B cell (primary cell): ENCODE results near the gene ALG8. TPM values are rescaled to one million over a fixed set of nuclear protein-coding genes. Genes with fewer than 3 reads are reported as not detected.

Experiments
- ATAC-seq: fragments of 200-7000 bp; cut with Tn5 transposase; one replicate; pipeline ENCODE4 v1.10.0; 2021; ENCODE audit warnings: low read depth, mild to moderate bottlenecking, moderate number of reproducible peaks, moderate library complexity
- CTCF ChIA-PET: fragments of 350-600 bp; sonication (Branson Sonifier 250); formaldehyde crosslinking; loops from one replicate; lab custom pipeline; 2021; ENCODE audit warnings: antibody characterized with exemption, inconsistent platforms; lab: Charles Lee
- POLR2A ChIA-PET: fragments of 350-600 bp; sonication (Branson Sonifier 250); formaldehyde crosslinking; loops from one replicate; lab custom pipeline; 2021; ENCODE audit warnings: antibody characterized with exemption; lab: Charles Lee
- DNase-seq: peaks from one replicate; pipeline ENCODE4 v3.0.0; 2013
- H2AFZ ChIP-seq: 2 replicates; pipeline ENCODE4 v1.6.1; 2012; ENCODE audit warnings: mild to moderate bottlenecking, low read depth, low read length; ENCODE audit not compliant: insufficient read depth, poor library complexity, severe bottlenecking
- H3K27ac ChIP-seq, 2 donors: 1 replicate in 1 of 2; 2 replicates in 1 of 2; pipeline ENCODE4 v1.5.1; 2012 to 2013; ENCODE audit warnings: low read length in 2 of 2, mild to moderate bottlenecking in 2 of 2, moderate library complexity in 1 of 2
- H3K27me3 ChIP-seq, 4 experiments: fragments of 200-600 bp in 1 of 4; sonication (generic) in 1 of 4; replicated peaks in 1 of 4; 1 replicate in 2 of 4; 2 replicates in 2 of 4; pipeline versions ENCODE4 v1.6.1 to v1.7.0; 2013 to 2016; ENCODE audit warnings: low read length in 3 of 4, mild to moderate bottlenecking in 2 of 4, mixed read lengths in 1 of 4, moderate library complexity in 1 of 4; ENCODE audit not compliant: insufficient read depth in 4 of 4, control insufficient read depth in 3 of 4; ENCODE audit errors: control extremely low read depth in 1 of 4
- H3K36me3 ChIP-seq, 2 experiments: replicated peaks in 1 of 2; 1 replicate in 1 of 2; 2 replicates in 1 of 2; pipeline versions ENCODE4 v1.6.1 to v1.7.1; 2013; ENCODE audit warnings: low read length in 1 of 2; ENCODE audit not compliant: insufficient read depth in 2 of 2, control insufficient read depth in 1 of 2; ENCODE audit errors: control extremely low read depth in 1 of 2, extremely low read depth in 1 of 2
- H3K4me1 ChIP-seq, 2 donors: fragments of 200-600 bp in 1 of 2; sonication (generic) in 1 of 2; 1 replicate in 1 of 2; 2 replicates in 1 of 2; pipeline versions ENCODE4 v1.5.1 to v1.6.1; 2013 to 2017; ENCODE audit warnings: low read length in 2 of 2; ENCODE audit not compliant: control insufficient read depth in 2 of 2, insufficient read depth in 2 of 2
- H3K4me2 ChIP-seq: replicated peaks from 2 replicates; pipeline ENCODE3; 2012; ENCODE audit warnings: mild to moderate bottlenecking, low read depth, low read length; ENCODE audit not compliant: poor library complexity, severe bottlenecking
- H3K4me3 ChIP-seq, 5 experiments: fragments of 200-600 bp in 1 of 5; sonication (generic) in 1 of 5; 1 replicate in 3 of 5; 2 replicates in 2 of 5; pipeline versions ENCODE4 v1.5.1 to v1.7.0; 2011 to 2016; ENCODE audit warnings: low read length in 4 of 5, mild to moderate bottlenecking in 4 of 5, low read depth in 2 of 5, control low read depth in 1 of 5, moderate library complexity in 1 of 5; ENCODE audit not compliant: insufficient read depth in 1 of 5; ENCODE audit errors: control extremely low read depth in 1 of 5, extremely low read depth in 1 of 5
- H3K79me2 ChIP-seq: fragments of 200-600 bp; sonication (generic); one replicate; pipeline ENCODE4 v1.6.0; 2016; ENCODE audit warnings: low read length; ENCODE audit not compliant: control insufficient read depth, insufficient read depth
- H3K9ac ChIP-seq: fragments of 200-600 bp; sonication (generic); 2 replicates; pipeline ENCODE4 v1.6.1; 2017; ENCODE audit warnings: mild to moderate bottlenecking, low read length, moderate library complexity
- H3K9me3 ChIP-seq, 3 donors: one replicate each; pipeline versions ENCODE4 v1.6.1 to v1.7.1; 2013; ENCODE audit warnings: low read length in 2 of 3; ENCODE audit not compliant: control insufficient read depth in 2 of 3, insufficient read depth in 1 of 3; ENCODE audit errors: control extremely low read depth in 1 of 3
- H4K20me1 ChIP-seq: 2 replicates; pipeline ENCODE4 v1.6.0; 2012; ENCODE audit warnings: mild to moderate bottlenecking, low read length; ENCODE audit not compliant: insufficient read depth, control insufficient read depth, poor library complexity, severe bottlenecking
- H3K27ac Mint-ChIP-seq: one replicate; pipeline ENCODE4 v1.8.0; 2021; ENCODE audit warnings: mixed read lengths
- H3K27me3 Mint-ChIP-seq: one replicate; pipeline ENCODE4 v1.8.0; 2021; ENCODE audit warnings: mixed read lengths
- H3K4me1 Mint-ChIP-seq: one replicate; pipeline ENCODE4 v1.8.0; 2021; ENCODE audit warnings: mixed read lengths
- H3K4me3 Mint-ChIP-seq: one replicate; pipeline ENCODE4 v1.8.0; 2021; ENCODE audit warnings: mixed read lengths
- H3K9me3 Mint-ChIP-seq: one replicate; pipeline ENCODE4 v1.8.0; 2022; ENCODE audit warnings: mixed read lengths; ENCODE audit not compliant: insufficient read depth
- CTCF ChIP-seq: fragments of 200-600 bp; IDR thresholded peaks from one replicate; pipeline ENCODE4 v1.8.0; 2022; ENCODE audit warnings: antibody characterized with exemption, mild to moderate bottlenecking
- EZH2 ChIP-seq: IDR thresholded peaks from 2 replicates; pipeline ENCODE4 v1.6.1; 2012; ENCODE audit warnings: borderline replicate concordance, low read depth, mild to moderate bottlenecking, moderate library complexity, low read length; ENCODE audit not compliant: insufficient read depth, poor library complexity, severe bottlenecking
- WGBS: methylation state at CpG from one replicate; pipeline ENCODE4 v1.1.5; 2013; ENCODE audit warnings: missing lambda C conversion rate; ENCODE audit not compliant: insufficient coverage; 5-methylcytosine and 5-hydroxymethylcytosine counted together
- intact Hi-C: fragments of 100-400 bp; cut with micrococcal nuclease; formaldehyde crosslinking; loops from one replicate; pipeline ENCODE4 v1.10.0; 2022
- polyA plus RNA-seq: library from polyadenylated mRNA; depleted of rRNA; stranded (reverse); fragments of >200 nt; gene quantifications from 2 replicates; pipeline ENCODE4 v1.2.3, GENCODE V29; 2012
- total RNA-seq, 2 donors: library from RNA; stranded (reverse); fragments of 120-200 nt in 1 of 2; gene quantifications; 1 replicate in 1 of 2; 2 replicates in 1 of 2; pipeline versions ENCODE4 v1.2.3 to v1.2.4, GENCODE V29; 2013 to 2022

The ALG8 gene
- total and polyA plus RNA-seq, 2 donors (not counting 1 experiment from before 2014, with no cell fraction given), result 16.7 to 28.5 TPM

DNA sequence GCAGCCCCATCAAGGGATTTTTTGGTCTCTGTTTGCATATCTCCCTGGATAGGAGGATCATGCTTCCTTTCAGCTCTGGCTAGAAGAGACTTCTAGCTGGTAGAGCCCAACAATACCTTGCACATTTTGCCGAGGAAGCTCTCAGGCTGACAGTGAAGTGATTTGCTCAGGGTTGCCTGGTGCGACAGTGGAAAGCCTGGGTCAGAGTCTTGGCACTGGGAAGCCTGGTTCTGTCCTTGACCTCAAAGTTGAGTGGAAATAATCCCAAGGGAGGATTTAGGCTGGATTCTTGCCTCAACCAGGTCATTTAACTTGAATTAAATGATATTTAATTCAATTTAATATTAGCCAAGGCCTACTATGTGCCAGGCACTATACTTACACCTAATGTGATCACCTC is 24.4 kb upstream of the ALG8 start:
- no peaks in the 10 kb centered on the region for H3K27me3 ChIP-seq
- intact Hi-C loops, result no loop called here
- Mint-ChIP-seq H3K27me3 (no peaks in the 10 kb centered on the region), H3K4me3 (no peak overlapping the region), H3K4me1 (no peaks in the 10 kb centered on the region), H3K9me3 (no peaks in the 10 kb centered on the region), H3K27ac (no peak overlapping the region)
- ATAC-seq, result no peak
- CTCF ChIA-PET, result no interaction called here
- no peaks in the 10 kb centered on the region for H3K4me1 ChIP-seq
- no peaks in the 10 kb centered on the region for H3K79me2 ChIP-seq
- H3K9me3 ChIP-seq, result no peaks in the 10 kb centered on the region
- H3K27ac ChIP-seq, result no peak overlapping the region
- POLR2A ChIA-PET, result no interaction called here
- H3K4me2 ChIP-seq, result no peak overlapping the region
- H4K20me1 ChIP-seq, result no peaks in the 10 kb centered on the region
- H3K9ac ChIP-seq, result no peak overlapping the region
- no peak overlapping the region for H2AFZ ChIP-seq
- TF ChIP-seq EZH2 (no peak), CTCF (no peak)
- no peaks in the 10 kb centered on the region for H3K36me3 ChIP-seq
- no peak for DNase-seq
- no peak overlapping the region for H3K4me3 ChIP-seq
- 90% methylated on average over 2 of the region's 2 CpGs for WGBS

DNA sequence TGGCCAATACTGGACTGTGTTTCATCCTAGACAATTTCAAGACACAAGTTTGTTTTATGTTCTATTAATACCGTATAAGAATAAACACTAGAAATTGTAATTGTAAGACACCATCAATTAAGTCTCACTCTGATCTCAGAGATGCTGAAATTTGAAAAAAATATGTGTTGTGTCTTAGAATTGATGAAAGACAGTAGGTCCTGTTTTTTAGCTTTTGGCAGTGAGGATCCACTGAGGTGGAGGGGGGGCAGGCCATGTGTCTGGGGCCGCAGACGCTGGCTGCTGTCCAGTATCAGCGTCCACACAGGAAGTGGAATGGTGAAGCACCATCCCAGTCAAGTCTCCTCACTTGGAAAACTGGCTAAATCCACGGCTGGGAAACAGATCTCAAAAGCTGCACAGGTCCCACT is 22.5 kb upstream of the ALG8 start:
- no peak overlapping the region for H3K27ac Mint-ChIP-seq
- no peak for DNase-seq
- intact Hi-C loops, result no loop called here

More for the DNA sequence above, 22.5 kb upstream of the ALG8 start:
- no peaks in the 10 kb centered on the region for H3K79me2 ChIP-seq
- no peaks in the 10 kb centered on the region for H3K27me3 ChIP-seq
- H3K36me3 ChIP-seq, result no peaks in the 10 kb centered on the region
- H2AFZ ChIP-seq, result no peak overlapping the region
- no peak overlapping the region for H3K27ac ChIP-seq
- ChIA-PET POLR2A (no interaction called here), CTCF (no interaction called here)
- Mint-ChIP-seq H3K4me1 (no peaks in the 10 kb centered on the region), H3K4me3 (no peak overlapping the region), H3K27me3 (no peaks in the 10 kb centered on the region), H3K9me3 (no peaks in the 10 kb centered on the region)
- H3K4me2 ChIP-seq, result no peak overlapping the region
- no peak overlapping the region for H3K4me3 ChIP-seq
- WGBS, result 94% methylated on average over 4 of the region's 5 CpGs
- no peak overlapping the region for H3K9ac ChIP-seq
- H3K4me1 ChIP-seq, result no peaks in the 10 kb centered on the region
- H4K20me1 ChIP-seq, result no peaks in the 10 kb centered on the region
- no peaks in the 10 kb centered on the region for H3K9me3 ChIP-seq
- TF ChIP-seq CTCF, result no peak
- no peak for TF ChIP-seq EZH2
- no peak for ATAC-seq
